ENCODE measurements around the gene KCND3. TPM values are rescaled to one million over a fixed set of nuclear protein-coding genes. Genes with fewer than 3 reads are reported as not detected.

Gene KCND3
- total RNA-seq, 1 donor from 2014 or later = 0.06 TPM

DNA sequence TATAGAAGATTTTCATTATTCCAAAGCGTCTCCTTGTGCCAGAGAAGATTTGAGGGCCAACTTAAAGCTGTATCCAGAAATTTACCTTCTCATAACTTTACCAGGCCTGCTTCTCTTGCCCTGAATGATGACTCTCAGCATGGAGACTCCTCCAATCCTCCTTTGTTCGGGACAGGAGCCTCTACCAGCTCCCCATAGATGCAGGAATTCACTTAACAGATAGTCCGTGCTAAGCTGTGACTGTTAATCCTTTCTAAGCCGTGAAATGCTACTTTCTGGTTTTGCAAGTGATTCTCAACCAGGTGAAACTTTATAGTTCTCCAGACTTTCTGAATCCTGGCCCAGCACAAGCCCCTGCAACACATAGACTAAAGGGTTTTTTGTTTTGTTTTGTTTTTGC lies 31.8 kb upstream of the KCND3 start:
- Mint-ChIP-seq H3K4me3 (no peak overlapping the region), H3K9me3 (no peaks in the 10 kb centered on the region), H3K36me3 (no peaks in the 10 kb centered on the region), H3K27me3 (ENCODE audit: insufficient read depth, low read depth) (no peaks in the 10 kb centered on the region), H3K4me1 (peaks cover 10% of the 10 kb centered on the region), H3K27ac (no peak overlapping the region)
- Histone ChIP-seq H4K20me1 (ENCODE audit: low read depth) (no peaks in the 10 kb centered on the region), H3K9ac (no peak overlapping the region), H3K4me3 (no peak overlapping the region), H3K79me2 (ENCODE audit: low read depth) (no peaks in the 10 kb centered on the region), H3K36me3 (no peaks in the 10 kb centered on the region), H3F3A (ENCODE audit: low read depth) (no peaks in the 10 kb centered on the region), H3K27me3 (no peaks in the 10 kb centered on the region), H3K27ac (no peak overlapping the region), H3K4me1 (peaks cover 22% of the 10 kb centered on the region), H3K9me3 (ENCODE audit: low read depth) (no peaks in the 10 kb centered on the region), H3K4me2 (peak overlapping the region; percentile 40), H2AFZ (replicated peaks) (no peak overlapping the region)
- no peak for TF ChIP-seq CTCF (IDR thresholded peaks at IDR 0.05)
- peak; percentile 70 for DNase-seq (ENCODE audit: low spot score)

DNA sequence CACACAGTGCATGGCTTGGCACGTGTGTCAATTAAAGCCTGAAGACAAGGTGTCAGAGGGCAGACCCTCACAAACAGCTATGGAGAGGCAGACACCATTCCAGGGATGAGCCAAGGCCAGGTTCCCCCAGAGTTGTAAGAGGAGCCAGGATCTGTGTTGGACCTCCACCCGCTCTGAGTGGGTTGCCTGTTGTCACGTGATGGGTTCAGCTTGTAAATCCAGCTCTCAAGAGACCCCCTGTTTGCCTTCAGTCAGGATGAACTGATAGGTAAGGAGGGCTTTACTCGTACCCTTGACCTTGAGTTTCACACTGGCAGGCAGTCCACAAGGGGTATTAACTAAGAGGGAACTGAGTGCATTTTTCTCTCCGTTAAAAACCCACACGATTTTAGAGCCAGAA lies 27.7 kb upstream of the KCND3 start:
- Histone ChIP-seq H3K4me2 (no peak overlapping the region), H3K79me2 (ENCODE audit: low read depth) (no peaks in the 10 kb centered on the region), H3K36me3 (no peaks in the 10 kb centered on the region), H2AFZ (replicated peaks) (no peak overlapping the region), H3K4me3 (no peak overlapping the region), H4K20me1 (ENCODE audit: low read depth) (no peaks in the 10 kb centered on the region), H3K27me3 (no peaks in the 10 kb centered on the region), H3K4me1 (peaks cover 22% of the 10 kb centered on the region), H3K9me3 (ENCODE audit: low read depth) (no peaks in the 10 kb centered on the region), H3K9ac (no peak overlapping the region), H3F3A (ENCODE audit: low read depth) (no peaks in the 10 kb centered on the region), H3K27ac (no peak overlapping the region)
- no peak for DNase-seq (ENCODE audit: low spot score)
- Mint-ChIP-seq H3K27me3 (ENCODE audit: insufficient read depth, low read depth) (peaks cover 6% of the 10 kb centered on the region), H3K27ac (no peak overlapping the region), H3K4me1 (peaks cover 10% of the 10 kb centered on the region), H3K9me3 (peaks cover 3% of the 10 kb centered on the region), H3K4me3 (no peak overlapping the region), H3K36me3 (no peaks in the 10 kb centered on the region)
- no peak for TF ChIP-seq EZH2phosphoT487 (IDR thresholded peaks at IDR 0.05)
- TF ChIP-seq EZH2 (IDR thresholded peaks at IDR 0.05) = no peak
- TF ChIP-seq CTCF (IDR thresholded peaks at IDR 0.05) = no peak

- Histone ChIP-seq H3K4me3 (no peak overlapping the region), H2AFZ (replicated peaks) (no peak overlapping the region), H3K4me2 (no peak overlapping the region), H3K79me2 (ENCODE audit: low read depth) (no peaks in the 10 kb centered on the region), H3K27ac (no peak overlapping the region), H3K4me1 (no peaks in the 10 kb centered on the region), H3K27me3 (no peaks in the 10 kb centered on the region), H3K36me3 (no peaks in the 10 kb centered on the region), H3K9ac (no peak overlapping the region), H3K9me3 (ENCODE audit: low read depth) (no peaks in the 10 kb centered on the region), H4K20me1 (ENCODE audit: low read depth) (no peaks in the 10 kb centered on the region), H3F3A (ENCODE audit: low read depth) (no peaks in the 10 kb centered on the region)
- no peaks in the 10 kb centered on the region for H3K36me3 Mint-ChIP-seq
- H3K4me3 Mint-ChIP-seq = no peak overlapping the region
- H3K27ac Mint-ChIP-seq = no peak overlapping the region
- DNase-seq (ENCODE audit: low spot score) = no peak
- TF ChIP-seq CTCF (IDR thresholded peaks at IDR 0.05) = no peak
- TF ChIP-seq EZH2 (IDR thresholded peaks at IDR 0.05) = no peak
- no peak for TF ChIP-seq EZH2phosphoT487 (IDR thresholded peaks at IDR 0.05)
- no peaks in the 10 kb centered on the region for H3K4me1 Mint-ChIP-seq
- H3K27me3 Mint-ChIP-seq (ENCODE audit: insufficient read depth, low read depth) = peaks cover 6% of the 10 kb centered on the region
- peaks cover 3% of the 10 kb centered on the region for H3K9me3 Mint-ChIP-seq
These were observed 23.4 kb upstream of the KCND3 start for GRCh38 chr1:112012823-112013222.

DNA sequence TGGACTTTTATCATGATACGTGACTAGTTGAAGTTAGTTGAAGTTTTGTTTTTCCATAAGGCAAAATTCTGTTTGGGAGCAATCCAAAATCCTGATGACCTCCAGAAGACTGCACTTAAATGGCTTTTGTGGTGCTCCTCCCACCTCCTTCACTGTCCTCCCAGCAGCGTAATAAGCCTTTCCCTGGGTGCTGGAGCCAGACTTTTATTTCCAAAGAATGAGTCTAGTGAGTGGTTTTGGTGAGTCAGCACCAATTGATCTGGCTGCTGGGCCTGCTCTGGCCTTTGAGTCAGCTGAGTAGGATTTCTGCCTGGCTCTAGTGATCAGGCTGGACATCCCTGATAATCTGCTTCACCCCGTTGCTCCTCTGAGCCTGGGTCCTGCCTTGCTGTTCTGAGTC lies 21.7 kb upstream of the KCND3 start:
- Histone ChIP-seq H3K4me1 (no peaks in the 10 kb centered on the region), H3K27me3 (no peaks in the 10 kb centered on the region), H3K27ac (no peak overlapping the region), H3K9me3 (ENCODE audit: low read depth) (no peaks in the 10 kb centered on the region), H3K4me2 (no peak overlapping the region), H3K79me2 (ENCODE audit: low read depth) (no peaks in the 10 kb centered on the region), H3K4me3 (no peak overlapping the region), H3K36me3 (no peaks in the 10 kb centered on the region), H3K9ac (no peak overlapping the region), H4K20me1 (ENCODE audit: low read depth) (no peaks in the 10 kb centered on the region), H2AFZ (replicated peaks) (no peak overlapping the region), H3F3A (ENCODE audit: low read depth) (no peaks in the 10 kb centered on the region)
- DNase-seq (ENCODE audit: low spot score) = no peak
- Mint-ChIP-seq H3K4me1 (no peaks in the 10 kb centered on the region), H3K4me3 (no peak overlapping the region), H3K36me3 (no peaks in the 10 kb centered on the region), H3K27me3 (ENCODE audit: insufficient read depth, low read depth) (peaks cover 6% of the 10 kb centered on the region), H3K9me3 (peaks cover 3% of the 10 kb centered on the region), H3K27ac (no peak overlapping the region)
- no peak for TF ChIP-seq EZH2 (IDR thresholded peaks at IDR 0.05)
- no peak for TF ChIP-seq CTCF (IDR thresholded peaks at IDR 0.05)
- no peak for TF ChIP-seq EZH2phosphoT487 (IDR thresholded peaks at IDR 0.05)

All from neural progenitor cell (in vitro differentiated cells).